ENCODE results near the gene EAPP. TPM values are rescaled to one million over a fixed set of nuclear protein-coding genes. Genes with fewer than 3 reads are reported as not detected.
"Not testable (repeated sequence)": the region's sequence is repeated elsewhere in the genome, so short reads cannot be mapped to it uniquely, and the experiment has no call there.

Gene EAPP
- total and polyA plus RNA-seq, 2 donors from 2014 or later: 43.3 to 46.0 TPM

DNA sequence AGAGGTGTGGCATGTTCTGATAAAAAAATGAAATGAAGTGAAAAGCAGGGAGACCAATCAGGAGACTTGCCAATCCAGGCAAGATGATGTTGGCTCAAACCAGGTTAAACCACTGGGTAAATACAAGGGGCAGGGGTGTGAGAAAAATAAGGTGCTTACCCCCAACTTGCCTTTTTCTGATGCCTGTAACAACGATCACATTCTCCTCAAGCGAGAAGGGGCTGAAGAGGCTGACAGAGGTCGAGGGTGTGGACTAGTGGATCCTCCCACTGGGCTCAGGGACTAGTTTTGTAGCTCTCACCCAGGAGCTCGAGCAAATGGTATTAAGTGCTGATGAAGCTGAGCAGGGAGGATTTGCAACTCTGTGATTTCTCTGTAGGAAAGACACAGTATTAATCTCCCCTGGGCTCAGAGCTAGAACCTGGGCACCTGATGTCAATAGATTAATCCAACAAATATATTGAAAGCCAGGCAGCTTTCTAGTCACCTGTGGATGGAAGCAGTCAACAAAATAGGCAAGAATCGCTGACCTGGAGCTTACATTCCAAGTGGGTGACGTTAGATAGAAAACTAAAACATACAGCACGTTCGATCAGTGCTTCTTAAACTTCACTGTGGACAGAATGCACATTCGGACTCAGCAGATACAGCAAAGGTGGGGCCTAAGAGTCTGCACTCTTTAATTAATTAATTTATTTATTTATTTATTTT, 15.2 kb upstream of the EAPP start:
- peak overlapping the region in 1 of 2 donors; percentile 54 for H3K27ac ChIP-seq (ENCODE audit: low read depth in 2 of 2, low read length in 2 of 2)
- FAIRE-seq: no peak

DNA sequence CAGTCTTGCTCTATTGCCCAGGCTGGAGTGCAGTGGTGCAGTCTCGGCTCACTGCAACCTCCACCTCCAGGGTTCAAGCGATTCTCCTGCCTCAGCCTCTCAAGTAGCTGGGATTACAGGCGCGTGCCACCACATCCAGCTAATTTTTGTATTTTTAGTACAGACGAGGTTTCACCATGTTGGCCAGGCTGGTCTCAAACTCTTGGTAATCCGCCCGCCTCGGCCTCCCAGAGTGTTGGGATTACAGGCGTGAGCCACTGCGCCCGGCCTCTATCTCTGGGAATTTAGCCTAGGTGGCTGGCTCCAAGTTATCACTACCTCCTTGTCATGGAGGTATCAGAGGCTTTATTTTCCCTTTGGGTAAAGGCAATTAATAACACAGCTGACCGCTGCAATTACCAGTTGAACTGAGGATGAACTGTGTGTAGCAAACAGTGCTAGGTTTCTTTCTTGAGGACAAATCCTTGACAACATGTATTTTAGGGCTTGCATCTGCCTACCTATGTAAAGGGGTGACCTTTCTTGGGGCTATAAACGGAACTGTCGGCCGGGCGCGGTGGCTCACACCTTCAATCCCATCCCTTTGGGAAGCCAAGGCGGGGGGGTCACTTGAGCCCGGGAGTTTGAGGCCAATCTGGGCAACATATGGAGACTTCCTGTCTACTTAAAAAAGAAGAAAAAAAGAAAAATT, 9.9 kb upstream of the EAPP start:
- H3K27me3 ChIP-seq (ENCODE audit: control insufficient read depth, insufficient read depth, low read length); intact Hi-C loops (cut with DNase I); H3K36me3 ChIP-seq (ENCODE audit: control insufficient read depth in 2 of 3, insufficient read depth in 3 of 3, low read length in 3 of 3); H3K9me3 ChIP-seq (ENCODE audit: control insufficient read depth in 2 of 3, insufficient read depth in 1 of 3, low read length in 3 of 3); FAIRE-seq; DNase-seq; H3K27ac ChIP-seq (ENCODE audit: low read depth in 2 of 2, low read length in 2 of 2); H3K4me3 ChIP-seq (ENCODE audit: low read length in 3 of 3); H3K9ac ChIP-seq (ENCODE audit: low read length in 3 of 3); H3K4me1 ChIP-seq (ENCODE audit: control insufficient read depth in 2 of 3, insufficient read depth in 2 of 3, low read depth in 1 of 3, low read length in 3 of 3): not testable (repeated sequence)

More for the DNA sequence above, 15.2 kb upstream of the EAPP start:
- intact Hi-C loops (cut with DNase I): no loop called here
- TF ChIP-seq, protein P1, sequence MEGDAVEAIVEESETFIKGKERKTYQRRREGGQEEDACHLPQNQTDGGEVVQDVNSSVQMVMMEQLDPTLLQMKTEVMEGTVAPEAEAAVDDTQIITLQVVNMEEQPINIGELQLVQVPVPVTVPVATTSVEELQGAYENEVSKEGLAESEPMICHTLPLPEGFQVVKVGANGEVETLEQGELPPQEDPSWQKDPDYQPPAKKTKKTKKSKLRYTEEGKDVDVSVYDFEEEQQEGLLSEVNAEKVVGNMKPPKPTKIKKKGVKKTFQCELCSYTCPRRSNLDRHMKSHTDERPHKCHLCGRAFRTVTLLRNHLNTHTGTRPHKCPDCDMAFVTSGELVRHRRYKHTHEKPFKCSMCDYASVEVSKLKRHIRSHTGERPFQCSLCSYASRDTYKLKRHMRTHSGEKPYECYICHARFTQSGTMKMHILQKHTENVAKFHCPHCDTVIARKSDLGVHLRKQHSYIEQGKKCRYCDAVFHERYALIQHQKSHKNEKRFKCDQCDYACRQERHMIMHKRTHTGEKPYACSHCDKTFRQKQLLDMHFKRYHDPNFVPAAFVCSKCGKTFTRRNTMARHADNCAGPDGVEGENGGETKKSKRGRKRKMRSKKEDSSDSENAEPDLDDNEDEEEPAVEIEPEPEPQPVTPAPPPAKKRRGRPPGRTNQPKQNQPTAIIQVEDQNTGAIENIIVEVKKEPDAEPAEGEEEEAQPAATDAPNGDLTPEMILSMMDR (IDR thresholded peaks at IDR 0.05; ENCODE audit: borderline replicate concordance, extremely low read depth, insufficient read depth): no peak
- no peaks in the 10 kb centered on the region for H3K9me3 ChIP-seq (ENCODE audit: control insufficient read depth in 2 of 3, insufficient read depth in 1 of 3, low read length in 3 of 3)
- H3K4me1 ChIP-seq (ENCODE audit: control insufficient read depth in 2 of 3, insufficient read depth in 2 of 3, low read depth in 1 of 3, low read length in 3 of 3): no peaks in the 10 kb centered on the region
- no peaks in the 10 kb centered on the region for H3K27me3 ChIP-seq (ENCODE audit: control insufficient read depth, insufficient read depth, low read length)
- H3K9ac ChIP-seq (ENCODE audit: low read length in 3 of 3): peak overlapping the region in 1 of 3 donors; percentile 28
- no peaks in the 10 kb centered on the region for H3K36me3 ChIP-seq (ENCODE audit: control insufficient read depth in 2 of 3, insufficient read depth in 3 of 3, low read length in 3 of 3)
- H3K4me3 ChIP-seq (ENCODE audit: low read length in 3 of 3): no peak overlapping the region
- peak in 2 of 5 donors; percentile 31 to 52 for DNase-seq

DNA sequence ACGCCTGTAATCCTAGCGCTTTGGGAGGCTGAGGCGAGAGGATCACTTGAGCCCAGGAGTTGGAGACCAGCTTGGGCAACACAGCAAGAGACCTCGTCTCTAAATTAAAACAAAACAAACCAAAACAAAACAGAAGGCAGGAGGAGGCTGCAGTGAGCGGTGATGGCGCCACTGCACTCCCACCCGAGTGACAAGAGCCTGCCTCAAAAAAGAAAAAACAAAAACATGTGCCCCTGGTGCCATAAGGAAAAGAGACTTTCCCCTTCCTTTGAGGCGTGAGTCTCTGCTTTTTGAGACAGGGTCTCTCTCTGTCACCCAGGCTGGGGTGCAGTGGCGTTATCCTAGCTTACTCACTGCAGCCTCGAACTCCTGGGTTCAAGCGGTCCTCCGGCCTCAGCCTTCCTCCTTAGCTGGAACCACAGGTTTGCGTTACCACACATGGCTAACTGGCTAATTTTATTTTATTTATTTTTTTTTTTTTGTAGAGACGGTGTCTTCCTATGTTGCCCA, 9.0 kb upstream of the EAPP start:
- intact Hi-C loops (cut with DNase I): no loop called here
- no peak overlapping the region for H3K27ac ChIP-seq (ENCODE audit: low read depth in 2 of 2, low read length in 2 of 2)
- no peak for FAIRE-seq

DNA sequence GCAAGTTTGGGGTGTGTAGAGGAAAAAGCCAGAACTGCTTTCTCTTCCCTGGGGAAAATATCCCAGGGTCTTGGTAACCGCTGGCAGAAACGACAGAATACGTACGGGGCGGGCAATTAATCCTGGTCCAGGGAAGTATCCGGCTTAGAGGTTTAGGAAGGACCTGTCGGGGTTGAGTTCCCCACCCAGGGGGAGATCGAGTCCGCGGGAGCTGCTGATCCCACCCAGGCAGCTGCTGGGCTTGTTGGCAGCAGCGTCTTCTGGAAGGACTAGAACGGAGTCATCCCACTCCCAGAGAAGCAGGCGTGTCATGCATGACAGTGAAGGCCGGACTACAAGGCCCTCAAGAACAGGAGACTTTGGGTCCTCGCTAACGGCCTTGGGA, 7.6 kb upstream of the EAPP start:
- intact Hi-C loops (cut with DNase I); H3K4me3 ChIP-seq (ENCODE audit: low read length in 3 of 3); H3K9ac ChIP-seq (ENCODE audit: low read length in 3 of 3); H3K36me3 ChIP-seq (ENCODE audit: control insufficient read depth in 2 of 3, insufficient read depth in 3 of 3, low read length in 3 of 3); FAIRE-seq; H3K4me1 ChIP-seq (ENCODE audit: control insufficient read depth in 2 of 3, insufficient read depth in 2 of 3, low read depth in 1 of 3, low read length in 3 of 3); H3K9me3 ChIP-seq (ENCODE audit: control insufficient read depth in 2 of 3, insufficient read depth in 1 of 3, low read length in 3 of 3); H3K27ac ChIP-seq (ENCODE audit: low read depth in 2 of 2, low read length in 2 of 2); H3K27me3 ChIP-seq (ENCODE audit: control insufficient read depth, insufficient read depth, low read length); DNase-seq: not testable (repeated sequence)

More for the DNA sequence above, 9.0 kb upstream of the EAPP start:
- Histone ChIP-seq H3K27me3 (ENCODE audit: control insufficient read depth, insufficient read depth, low read length) (no peaks in the 10 kb centered on the region), H3K36me3 (ENCODE audit: control insufficient read depth in 2 of 3, insufficient read depth in 3 of 3, low read length in 3 of 3) (no peaks in the 10 kb centered on the region), H3K4me1 (ENCODE audit: control insufficient read depth in 2 of 3, insufficient read depth in 2 of 3, low read depth in 1 of 3, low read length in 3 of 3) (no peaks in the 10 kb centered on the region), H3K9ac (ENCODE audit: low read length in 3 of 3) (no peak overlapping the region), H3K4me3 (ENCODE audit: low read length in 3 of 3) (no peak overlapping the region), H3K9me3 (ENCODE audit: control insufficient read depth in 2 of 3, insufficient read depth in 1 of 3, low read length in 3 of 3) (no peaks in the 10 kb centered on the region)
- DNase-seq: no peak
- TF ChIP-seq, protein P1 (IDR thresholded peaks at IDR 0.05; ENCODE audit: borderline replicate concordance, extremely low read depth, insufficient read depth): no peak

DNA sequence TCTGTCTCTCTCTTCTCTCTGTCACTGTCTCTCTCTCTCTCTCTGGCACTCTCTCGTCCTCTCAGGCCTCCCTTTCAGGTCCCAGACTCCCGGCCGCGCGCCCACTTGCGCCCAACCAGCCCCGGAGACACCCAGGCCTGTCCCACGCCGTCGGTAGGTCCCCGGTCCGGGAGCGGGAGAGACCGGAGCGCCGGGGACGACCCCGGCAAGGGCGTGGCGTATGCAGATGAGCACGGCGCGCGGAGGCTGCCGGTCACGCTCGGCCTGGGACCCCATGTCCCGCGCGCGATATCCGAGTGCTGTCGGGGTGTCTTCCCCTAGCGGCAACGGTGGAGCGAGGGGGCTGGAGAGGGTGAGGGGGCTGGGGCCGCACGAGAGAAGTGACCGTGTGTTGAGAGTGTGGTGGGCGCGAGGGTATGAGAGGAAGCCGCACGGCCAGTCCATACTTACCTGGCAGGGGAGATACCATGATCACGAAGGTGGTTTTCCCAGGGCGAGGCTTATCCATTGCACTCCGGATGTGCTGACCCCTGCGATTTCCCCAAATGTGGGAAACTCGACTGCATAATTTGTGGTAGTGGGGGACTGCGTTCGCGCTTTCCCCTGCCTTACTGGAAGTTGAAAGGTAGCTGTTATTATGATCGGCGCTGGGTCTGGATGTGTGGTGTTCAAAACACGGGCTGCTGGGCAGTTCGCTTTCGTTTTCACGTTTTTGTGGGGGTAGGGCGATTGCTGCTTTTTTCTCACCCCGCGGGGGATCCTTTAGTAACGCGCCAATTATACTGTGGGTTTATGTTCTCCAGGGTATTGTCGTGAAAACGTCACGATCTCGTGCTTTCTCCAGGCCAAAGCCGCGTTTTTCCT, 7.0 kb upstream of the EAPP start:
- H3K9ac ChIP-seq (ENCODE audit: low read length in 3 of 3); FAIRE-seq; intact Hi-C loops (cut with DNase I); H3K9me3 ChIP-seq (ENCODE audit: control insufficient read depth in 2 of 3, insufficient read depth in 1 of 3, low read length in 3 of 3); H3K4me3 ChIP-seq (ENCODE audit: low read length in 3 of 3); H3K36me3 ChIP-seq (ENCODE audit: control insufficient read depth in 2 of 3, insufficient read depth in 3 of 3, low read length in 3 of 3); H3K27ac ChIP-seq (ENCODE audit: low read depth in 2 of 2, low read length in 2 of 2); H3K27me3 ChIP-seq (ENCODE audit: control insufficient read depth, insufficient read depth, low read length); DNase-seq; H3K4me1 ChIP-seq (ENCODE audit: control insufficient read depth in 2 of 3, insufficient read depth in 2 of 3, low read depth in 1 of 3, low read length in 3 of 3): not testable (repeated sequence)
